HT-29 (cell line): ENCODE measurements around the gene SEMA4D. TPM values are rescaled to one million over a fixed set of nuclear protein-coding genes. Genes with fewer than 3 reads are reported as not detected.
A peak's percentile ranks its signal among the peaks of the same experiment; 100 is the strongest.
"Not testable (repeated sequence)": the region's sequence is repeated elsewhere in the genome, so short reads cannot be mapped to it uniquely, and the experiment has no call there.

Experiments used
- DNase-seq: peaks from one replicate; pipeline ENCODE4 v3.0.0-alpha.2; 2015; ENCODE audit warnings: low spot score
- total RNA-seq: library from RNA; depleted of rRNA; stranded (reverse); fragments of >200 nt; shearing (Covaris generic); gene quantifications from 2 replicates; pipeline ENCODE4 v1.2.3, GENCODE V29; 2014

Gene SEMA4D
- total RNA-seq, 1 experiment from 2014 or later: 18.5 TPM

DNA sequence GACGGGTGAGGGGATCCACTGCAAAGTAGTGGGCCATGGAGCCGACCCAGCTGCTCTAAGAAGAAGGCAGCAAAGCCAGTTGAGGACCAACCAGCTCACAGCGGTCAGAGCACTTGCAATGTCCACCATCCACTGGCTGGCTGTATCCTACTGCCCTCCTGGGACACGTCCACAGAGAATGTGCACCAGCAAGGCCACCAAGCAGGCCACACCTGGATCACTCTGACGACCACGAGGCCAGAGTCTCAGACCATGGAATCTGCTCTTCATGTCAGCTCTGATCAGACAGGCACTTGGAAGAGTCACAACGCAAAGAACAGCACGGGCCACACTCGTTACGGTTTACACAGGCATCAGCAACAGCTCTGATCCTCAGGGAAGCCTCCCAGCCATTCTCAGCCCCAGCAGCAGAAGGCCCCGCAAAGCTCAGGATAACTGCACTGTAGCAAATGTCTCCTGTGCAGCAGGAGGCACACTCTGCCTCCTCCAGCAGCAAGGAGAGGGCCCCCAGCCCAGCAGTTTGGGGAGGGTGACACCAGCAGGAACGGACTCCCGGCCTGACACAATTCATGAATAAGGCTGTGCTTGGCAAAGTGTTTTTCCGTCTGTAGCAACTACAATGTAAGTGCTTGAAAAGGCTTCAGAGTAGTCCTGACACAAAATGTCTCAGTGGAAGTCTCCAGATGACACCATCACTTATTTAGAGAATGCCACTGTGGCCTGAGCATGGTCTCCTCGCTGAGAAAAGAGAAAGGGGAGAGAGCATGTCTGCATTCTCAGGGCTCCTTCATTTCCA is 15.7 kb downstream of the SEMA4D start:
- DNase-seq: no peak

DNA sequence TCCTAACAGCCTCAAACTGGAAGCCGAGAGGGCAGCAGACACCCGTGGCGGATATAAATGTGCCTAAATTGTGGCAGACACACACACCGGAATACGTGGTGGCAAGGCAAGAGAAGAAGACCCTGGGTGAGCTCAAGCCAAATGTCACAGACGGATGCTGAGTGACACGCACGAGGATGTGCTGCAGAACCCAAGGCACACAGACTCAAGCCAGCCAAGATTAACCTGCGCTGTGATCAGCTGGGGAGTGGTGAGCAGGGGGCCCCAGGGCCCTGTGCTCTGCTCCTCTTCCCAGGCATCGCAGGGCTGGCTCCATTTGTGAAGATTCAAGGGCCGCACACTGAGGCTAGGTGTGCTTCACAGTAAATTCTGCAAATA is 16.4 kb downstream of the SEMA4D start:
- no peak for DNase-seq

DNA sequence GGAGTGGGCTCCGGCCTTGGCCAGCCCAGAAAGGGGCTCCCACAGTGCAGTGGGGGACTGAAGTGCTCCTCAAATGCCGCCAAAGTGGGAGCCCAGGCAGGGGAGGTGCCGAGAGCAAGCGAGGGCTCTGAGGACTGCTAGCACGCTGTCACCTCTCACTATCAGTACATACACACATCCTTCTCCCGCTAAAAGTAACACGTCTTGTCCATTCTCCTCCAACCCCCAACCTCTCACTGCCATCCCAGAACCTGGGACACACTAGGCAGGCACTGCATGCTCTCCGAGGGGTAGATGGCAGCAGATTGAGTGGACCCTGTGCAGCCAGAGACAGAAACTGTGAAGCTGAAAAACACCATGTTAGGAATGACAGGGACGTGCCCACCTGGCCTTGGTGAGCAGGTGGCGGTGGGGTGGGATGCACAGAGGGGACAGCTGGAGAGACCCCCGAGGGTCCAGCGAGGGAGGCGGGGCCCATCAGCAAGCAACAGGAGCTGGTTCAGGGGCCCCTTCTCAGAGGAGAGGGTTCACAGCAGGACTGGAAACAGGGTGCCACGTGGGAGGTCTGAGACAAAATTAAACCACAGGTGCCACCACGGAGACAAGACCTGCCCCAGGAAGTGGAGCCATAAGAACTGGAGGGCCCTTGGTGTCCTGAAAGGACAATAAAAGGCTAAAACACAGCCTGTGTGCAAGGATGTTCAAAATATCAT is 16.9 kb downstream of the SEMA4D start:
- no peak for DNase-seq

DNA sequence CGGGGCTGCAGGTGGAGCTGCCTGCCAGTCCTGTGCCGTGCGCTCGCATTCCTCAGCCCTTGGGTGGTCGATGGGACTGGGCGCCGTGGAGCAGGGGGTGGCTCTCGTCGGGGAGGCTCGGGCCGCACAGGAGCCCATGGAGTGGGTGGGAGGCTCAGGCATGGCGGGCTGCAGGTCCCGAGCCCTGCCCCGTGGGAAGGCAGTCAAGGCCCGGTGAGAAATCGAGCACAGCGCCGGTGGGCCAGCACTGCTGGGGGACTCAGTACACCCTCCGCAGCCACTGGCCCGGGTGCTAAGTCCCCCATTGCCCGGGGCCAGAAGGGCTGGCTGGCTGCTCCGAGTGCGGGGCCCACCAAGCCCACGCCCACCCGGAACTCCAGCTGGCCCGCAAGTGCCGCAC is 17.5 kb downstream of the SEMA4D start:
- not testable (repeated sequence) for DNase-seq

DNA sequence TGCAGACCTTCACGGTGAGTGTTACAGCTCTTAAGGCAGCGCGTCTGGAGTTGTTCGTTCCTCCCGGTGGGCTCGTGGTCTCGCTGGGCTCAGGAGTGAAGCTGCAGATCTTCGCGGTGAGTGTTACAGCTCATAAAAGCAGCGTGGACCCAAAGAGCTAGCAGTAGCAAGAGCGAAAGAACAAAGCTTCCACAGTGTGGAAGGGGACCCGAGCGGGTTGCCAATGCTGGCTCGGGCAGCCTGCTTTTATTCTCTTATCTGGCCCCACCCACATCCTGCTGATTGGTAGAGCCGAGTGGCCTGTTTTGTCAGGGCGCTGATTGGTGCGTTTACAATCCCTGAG is 18.3 kb downstream of the SEMA4D start:
- not testable (repeated sequence) for DNase-seq

DNA sequence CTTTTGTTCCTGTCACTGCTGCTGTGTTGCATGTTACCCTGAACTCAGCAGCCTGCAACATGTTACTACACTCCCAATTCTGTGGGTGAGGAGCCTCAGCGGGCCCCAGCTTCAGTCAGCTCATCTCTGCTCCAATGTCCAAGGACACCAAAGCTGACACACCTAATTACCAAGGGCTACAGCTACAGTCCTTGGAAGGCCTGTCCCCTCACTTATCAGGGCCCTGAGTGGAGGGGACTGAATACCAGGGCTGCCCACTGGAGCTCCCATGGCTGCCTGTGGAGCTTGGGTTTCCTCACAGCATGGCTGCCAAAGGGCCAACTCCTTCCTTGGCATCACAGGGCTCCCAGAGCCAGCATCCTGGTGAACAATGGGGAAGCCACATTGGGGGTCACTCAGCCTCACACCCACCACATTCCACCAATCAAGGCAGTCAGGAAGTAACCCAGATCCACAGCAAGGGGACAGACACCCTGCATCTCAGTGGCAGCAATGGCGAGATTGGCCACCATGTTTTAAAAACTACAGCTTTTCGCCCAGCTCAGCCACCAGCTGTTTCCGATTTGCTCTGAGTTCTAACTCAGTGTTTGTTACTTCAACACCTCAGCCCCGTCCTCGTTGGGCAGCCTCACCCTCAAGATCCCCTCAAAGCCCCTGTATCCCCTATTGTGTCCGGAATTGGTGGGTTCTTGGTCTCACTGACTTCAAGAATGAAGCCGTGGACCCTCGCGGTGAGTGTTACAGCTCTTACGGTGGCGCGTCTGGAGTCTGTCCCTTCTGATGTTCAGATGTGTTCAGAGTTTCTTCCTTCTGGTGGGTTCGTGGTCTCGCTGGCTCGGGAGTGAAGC is 18.9 kb downstream of the SEMA4D start:
- no peak for DNase-seq

DNA sequence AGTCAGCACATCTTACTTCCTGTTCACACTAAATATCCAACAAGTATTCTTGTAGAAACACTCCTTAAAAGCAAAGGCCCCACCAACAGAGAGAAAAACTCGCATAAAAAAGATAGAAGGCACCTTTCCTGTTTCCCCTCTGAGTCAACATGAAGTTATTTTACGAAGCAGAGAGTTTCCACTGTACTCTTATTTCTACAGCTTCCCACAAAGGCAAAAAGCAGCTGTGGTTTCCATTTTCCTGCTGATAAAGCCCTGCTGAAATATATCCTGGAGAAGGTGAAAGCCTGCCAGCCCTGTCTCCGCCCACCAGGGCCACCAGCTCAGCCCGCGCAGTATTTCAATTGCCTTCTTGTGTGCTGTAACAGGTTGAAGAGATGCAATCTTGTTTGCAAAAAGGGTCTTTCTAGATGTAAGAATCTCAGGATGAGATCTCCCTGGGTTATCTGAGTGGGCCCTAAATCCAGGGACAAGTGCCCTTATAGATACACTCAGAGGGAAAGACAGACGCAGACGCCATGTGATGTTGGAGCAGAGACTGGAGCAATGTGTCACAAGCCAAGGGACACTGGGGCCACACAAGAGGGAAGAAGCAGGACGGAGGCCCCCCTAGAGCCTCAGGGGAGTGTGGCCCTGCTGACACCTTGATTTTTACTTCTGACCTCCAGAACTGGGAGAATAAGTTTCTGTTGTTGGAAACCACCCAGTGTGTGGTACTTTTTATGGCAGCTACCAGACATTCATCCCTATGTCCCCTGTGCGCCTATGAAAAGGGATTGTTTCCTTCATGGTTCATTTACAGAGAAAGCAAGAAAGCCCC is 19.9 kb downstream of the SEMA4D start:
- DNase-seq: peak; percentile 67

DNA sequence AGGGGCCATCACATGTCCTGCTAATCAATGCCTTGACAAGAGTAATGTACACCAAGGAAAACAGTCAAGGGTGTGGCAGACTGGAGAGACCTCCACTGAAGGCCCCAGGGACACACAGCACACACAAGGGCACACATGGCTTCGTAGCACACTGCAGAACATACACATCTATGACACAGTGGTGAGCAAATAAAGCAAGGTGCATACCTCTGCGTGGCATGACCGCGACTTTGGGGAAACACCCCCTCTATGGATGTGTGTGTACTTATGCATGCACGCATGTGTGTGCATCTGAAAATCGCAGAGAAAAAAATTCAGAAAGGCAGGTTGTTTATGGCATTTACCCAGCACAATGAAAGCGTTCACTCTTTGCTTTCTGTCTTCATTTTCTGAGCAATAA is 20.5 kb downstream of the SEMA4D start:
- no peak for DNase-seq

DNA sequence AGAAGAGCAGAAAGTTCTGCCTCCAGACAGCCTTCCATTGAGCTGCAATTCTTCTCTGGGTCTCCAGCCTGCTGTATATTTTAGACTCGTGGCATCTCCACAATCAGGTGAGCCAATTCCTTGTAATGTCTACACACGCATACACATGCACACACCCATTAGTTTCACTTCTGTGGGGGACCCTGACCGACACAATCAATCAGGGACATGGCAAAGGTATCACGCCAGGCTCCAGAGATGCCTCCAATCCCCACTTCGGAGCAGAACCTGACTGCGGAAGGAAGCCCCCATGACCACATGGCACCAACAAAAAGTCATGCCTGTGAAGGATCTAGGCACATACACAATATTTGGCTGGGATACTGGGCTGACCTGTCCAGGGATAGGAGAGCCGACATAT is 21.4 kb downstream of the SEMA4D start:
- DNase-seq: no peak

DNA sequence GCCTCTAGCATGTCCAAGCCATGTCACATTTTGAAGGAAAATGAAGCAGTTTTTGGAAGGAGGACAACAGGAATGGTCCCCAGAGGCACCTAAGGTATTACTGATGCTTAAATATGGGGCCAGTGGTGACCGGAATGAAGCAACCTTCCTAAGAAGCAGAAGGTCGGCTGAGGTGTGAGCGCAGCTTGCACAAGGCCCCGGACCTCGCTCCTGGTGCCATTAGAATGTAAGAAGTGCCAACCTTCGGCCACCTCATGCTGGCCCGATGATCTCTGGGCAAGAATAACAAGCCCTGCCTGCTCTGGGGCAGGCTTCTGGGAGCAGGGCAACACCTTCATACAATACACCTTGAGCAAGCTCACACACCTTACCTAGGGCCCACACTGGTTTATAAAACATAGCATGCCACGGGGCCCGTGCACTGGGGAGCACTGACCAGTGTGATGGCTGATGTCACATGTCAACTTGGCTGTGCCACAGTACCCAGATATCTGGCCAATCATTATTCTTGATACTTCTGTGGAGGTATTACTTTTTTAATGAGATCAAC is 21.9 kb downstream of the SEMA4D start:
- DNase-seq: no peak

DNA sequence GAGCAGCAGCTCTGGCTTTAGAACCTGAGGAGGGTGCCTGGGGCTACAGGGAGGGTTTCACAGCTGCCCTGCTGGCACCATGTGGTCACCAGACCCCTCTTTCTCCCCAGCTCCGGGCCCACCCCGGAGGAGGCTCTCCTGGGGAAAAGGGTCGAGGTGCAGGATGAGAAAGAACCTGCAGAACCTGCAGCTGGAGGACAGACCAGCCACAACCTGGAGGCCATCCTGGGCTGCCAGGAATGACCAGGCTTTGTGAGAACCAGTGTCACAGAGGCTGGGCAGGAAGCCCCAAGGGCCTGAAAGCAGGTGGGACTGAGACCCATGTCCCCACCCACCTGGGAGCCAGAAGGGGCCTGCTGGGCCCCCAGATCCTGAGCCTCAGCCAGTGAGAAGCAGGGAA is 23.0 kb downstream of the SEMA4D start:
- DNase-seq: no peak

DNA sequence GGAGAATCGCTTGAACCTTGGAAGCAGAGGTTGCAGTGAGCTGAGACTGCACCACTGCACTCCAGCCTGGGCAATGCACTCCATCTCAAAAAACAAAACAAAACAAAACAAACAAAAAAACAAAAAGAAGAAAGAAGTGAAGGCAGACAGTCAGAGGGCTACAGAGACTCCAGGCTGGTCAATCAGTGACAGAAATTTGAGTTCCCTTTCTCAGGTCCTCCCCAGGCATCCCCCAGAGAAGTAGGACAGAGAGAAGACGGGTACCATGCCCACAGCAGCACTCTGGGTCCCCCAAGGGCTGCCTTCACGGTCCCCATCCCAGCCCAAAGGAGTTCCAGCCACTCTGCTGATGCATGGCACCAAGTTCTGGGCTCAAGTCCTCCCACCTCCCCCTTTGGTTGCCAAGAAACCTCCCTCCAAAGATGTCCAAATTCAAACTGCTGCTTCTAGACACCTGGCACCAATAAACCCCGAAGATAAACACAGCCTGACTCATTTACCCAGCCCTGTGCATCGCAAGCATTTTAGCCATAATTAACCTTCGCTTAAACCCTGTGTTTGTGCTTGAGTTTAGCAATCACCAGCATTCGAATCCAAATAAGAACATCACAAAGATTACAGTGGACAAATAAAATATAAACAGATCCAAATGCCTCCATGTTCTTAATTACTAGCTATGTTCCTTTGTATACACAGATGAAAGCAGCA is 24.0 kb downstream of the SEMA4D start:
- DNase-seq: peak; percentile 25

DNA sequence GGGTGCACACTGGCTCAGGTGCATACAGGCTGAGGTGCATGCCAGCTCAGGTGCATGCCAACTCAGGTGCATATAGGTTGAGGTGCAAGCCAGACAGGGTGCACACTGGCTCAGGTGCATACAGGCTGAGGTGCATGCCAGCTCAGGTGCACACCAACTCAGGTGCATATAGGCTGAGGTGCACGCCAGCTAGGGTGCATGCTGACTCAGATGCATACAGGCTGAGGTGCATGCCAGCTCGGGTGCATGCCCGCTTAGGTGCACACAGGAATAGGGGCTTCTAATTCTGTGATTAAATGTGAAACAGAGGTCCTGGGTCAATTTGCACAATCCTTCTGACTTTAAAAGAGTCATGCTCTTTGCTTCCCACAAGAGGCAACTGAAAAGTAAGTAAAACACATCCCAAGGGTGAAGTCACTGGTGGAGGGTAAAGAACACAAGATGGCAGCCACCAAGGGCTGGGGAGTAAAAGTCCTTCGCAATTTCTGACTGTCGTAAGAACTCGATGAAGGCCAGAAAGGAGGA is 26.1 kb downstream of the SEMA4D start:
- DNase-seq: not testable (repeated sequence)

DNA sequence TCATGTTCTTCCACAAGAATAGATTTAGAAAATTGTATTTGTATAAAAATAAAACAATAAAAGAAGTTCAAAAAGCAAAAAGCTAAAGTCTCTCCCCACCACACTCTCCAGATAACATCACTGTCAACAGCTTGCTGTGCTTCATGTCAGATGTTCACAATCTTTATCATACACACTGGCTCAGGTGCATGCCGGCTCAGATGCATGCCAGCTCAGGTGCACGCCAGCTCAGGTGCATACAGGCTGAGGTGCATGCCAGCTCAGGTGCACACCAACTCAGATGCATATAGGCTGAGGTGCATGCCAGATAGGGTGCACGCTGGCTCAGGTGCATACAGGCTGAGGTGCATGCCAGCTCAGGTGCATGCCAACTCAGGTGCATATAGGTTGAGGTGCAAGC is 26.5 kb downstream of the SEMA4D start:
- DNase-seq: no peak

DNA sequence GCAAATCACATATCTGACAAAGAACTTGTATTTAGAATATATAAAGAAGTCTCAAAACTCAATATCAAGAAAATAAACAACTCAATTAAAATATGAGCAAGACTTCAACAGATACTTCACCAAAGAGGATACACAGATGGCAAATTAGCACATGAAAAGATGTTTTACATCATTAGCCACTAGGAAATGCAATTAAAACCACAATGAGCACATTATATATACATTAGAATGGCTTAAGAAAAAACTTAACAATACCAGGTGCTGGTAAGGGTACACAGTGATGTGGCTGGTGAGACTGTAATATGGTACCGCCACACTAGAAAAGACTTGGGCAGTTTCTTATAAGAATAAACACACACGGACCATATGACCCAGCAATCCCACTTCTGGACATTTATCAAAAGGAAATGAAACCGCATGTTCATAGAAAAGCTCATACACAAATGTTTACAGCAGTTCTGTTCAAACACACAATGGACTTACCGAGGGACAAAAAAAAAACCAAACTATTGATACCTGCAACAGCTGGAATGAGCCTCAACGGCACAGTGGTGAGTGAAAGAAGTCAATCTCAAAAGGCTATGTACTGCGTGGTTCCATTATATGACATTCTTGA is 27.6 kb downstream of the SEMA4D start:
- no peak for DNase-seq

DNA sequence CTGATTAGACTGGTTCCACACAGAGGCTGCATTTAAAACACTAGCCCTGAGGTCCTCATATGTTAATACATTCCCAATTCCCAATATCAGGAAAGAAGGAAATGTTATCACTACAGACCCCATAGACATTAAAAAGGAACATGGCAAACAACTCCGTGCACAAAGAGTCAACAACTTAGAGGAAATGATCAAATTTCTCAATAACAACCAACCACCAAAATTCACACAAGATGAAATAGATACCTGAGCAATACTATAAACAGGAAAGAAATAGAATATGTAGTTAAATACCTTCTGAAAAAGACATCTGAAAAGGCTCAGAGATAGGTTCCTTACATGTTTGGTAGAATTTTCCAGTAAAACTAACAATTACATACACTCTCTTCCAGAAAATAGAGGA is 28.9 kb downstream of the SEMA4D start:
- no peak for DNase-seq

DNA sequence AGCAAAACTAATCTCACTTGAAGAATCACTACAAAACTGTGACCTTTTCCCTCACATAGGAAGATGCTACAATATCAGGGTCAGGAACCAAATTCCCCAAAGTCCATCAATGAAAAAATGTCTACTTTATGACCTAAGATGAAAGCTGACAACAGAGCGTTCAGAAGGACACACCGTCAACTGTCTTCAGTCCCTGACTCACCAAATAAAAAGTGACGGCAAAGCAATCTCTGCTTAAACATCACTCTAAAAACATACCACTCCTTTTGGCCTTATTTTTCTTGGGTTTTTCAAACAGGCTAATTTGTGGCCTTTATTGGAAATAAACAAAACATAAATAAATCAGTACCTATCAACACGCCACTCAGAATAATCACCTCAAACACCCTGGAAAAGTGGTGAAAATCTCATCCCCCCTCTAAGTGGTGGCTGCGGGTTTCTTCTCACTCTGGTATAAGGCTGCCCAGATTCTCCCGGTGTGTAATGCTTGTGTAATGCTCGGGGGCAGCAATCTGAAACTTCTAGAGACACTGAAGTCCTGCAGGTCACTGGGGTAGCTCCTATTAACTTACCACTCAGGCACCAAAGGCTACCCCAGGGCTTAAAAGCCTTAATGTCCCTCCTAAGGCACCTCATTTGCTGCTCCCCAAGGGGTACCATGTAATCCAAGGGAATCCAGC is 29.5 kb downstream of the SEMA4D start:
- DNase-seq: no peak

DNA sequence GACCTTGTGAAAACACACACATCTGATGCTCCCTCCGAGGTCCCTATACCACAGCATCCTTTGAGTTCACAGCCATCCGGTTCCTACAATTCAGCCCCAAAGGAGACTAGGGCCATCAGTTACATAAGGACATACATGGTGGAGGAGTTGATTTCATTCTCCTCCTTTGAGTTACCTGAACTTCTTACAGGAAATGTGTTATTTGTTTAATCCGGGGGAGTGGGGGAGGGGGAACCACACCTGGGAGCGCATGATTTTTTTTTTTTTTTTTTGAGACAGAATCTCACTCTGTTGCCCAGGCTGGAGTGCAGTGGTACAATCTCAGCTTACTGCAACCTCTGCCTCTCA is 30.7 kb downstream of the SEMA4D start:
- no peak for DNase-seq
